Subcutaneous adipose tissue (tissue), 4 donors: ENCODE data around the gene TMEM95. TPM values are rescaled to one million over a fixed set of nuclear protein-coding genes. Genes with fewer than 3 reads are reported as not detected.

Source experiments
- total RNA-seq, 4 donors: library from RNA; depleted of rRNA; stranded (reverse); fragments of >200 nt; gene quantifications; one replicate each; pipeline ENCODE4 v1.1.0, GENCODE V29; 2016
- TF ChIP-seq, protein P1 (sequence below): fragments of 450-650 bp; IDR thresholded peaks from one replicate; pipeline ENCODE4 v1.5.1; 2016; ENCODE audit warnings: low read depth, mild to moderate bottlenecking, control low read depth, antibody characterized with exemption, moderate library complexity

TMEM95 gene
- total RNA-seq, 4 donors from 2014 or later, result not detected

DNA sequence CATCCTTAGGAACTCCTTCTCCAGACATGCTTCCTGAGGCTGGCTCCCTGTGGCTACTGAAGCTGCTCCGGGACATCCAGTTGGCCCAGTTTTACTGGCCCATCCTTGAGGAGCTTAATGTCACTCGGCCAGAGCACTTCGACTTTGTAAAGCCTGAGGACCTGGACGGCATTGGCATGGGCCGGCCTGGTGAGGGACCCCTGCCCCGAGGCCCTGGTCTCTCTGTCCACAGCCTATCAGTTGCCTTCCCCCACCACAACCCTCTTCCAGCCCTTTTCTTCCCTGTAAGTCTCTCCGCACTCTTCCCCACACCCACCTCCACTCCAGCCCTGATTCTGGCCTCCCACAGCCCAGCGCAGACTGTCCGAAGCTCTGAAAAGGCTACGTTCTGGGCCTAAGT, 27.9 kb downstream of the TMEM95 start:
- TF ChIP-seq, protein P1, sequence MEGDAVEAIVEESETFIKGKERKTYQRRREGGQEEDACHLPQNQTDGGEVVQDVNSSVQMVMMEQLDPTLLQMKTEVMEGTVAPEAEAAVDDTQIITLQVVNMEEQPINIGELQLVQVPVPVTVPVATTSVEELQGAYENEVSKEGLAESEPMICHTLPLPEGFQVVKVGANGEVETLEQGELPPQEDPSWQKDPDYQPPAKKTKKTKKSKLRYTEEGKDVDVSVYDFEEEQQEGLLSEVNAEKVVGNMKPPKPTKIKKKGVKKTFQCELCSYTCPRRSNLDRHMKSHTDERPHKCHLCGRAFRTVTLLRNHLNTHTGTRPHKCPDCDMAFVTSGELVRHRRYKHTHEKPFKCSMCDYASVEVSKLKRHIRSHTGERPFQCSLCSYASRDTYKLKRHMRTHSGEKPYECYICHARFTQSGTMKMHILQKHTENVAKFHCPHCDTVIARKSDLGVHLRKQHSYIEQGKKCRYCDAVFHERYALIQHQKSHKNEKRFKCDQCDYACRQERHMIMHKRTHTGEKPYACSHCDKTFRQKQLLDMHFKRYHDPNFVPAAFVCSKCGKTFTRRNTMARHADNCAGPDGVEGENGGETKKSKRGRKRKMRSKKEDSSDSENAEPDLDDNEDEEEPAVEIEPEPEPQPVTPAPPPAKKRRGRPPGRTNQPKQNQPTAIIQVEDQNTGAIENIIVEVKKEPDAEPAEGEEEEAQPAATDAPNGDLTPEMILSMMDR, result no peak

DNA sequence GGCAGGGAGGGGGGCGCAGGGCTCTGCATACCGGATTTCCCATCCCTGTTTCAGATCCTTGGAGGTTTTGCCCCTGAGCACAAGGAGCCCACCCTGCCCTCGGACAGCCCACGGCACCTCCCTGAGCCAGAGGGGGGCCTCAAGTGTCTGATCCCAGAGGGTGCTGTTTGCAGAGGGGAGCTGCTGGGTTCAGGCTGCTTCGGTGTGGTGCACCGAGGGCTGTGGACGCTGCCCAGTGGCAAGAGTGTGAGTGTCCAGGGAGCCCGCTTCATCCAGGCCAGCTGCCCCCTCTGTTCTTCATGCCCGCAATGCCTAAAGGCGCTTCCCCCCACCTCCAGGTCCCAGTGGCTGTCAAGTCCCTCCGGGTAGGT, 28.4 kb downstream of the TMEM95 start:
- TF ChIP-seq, protein P1, result no peak

DNA sequence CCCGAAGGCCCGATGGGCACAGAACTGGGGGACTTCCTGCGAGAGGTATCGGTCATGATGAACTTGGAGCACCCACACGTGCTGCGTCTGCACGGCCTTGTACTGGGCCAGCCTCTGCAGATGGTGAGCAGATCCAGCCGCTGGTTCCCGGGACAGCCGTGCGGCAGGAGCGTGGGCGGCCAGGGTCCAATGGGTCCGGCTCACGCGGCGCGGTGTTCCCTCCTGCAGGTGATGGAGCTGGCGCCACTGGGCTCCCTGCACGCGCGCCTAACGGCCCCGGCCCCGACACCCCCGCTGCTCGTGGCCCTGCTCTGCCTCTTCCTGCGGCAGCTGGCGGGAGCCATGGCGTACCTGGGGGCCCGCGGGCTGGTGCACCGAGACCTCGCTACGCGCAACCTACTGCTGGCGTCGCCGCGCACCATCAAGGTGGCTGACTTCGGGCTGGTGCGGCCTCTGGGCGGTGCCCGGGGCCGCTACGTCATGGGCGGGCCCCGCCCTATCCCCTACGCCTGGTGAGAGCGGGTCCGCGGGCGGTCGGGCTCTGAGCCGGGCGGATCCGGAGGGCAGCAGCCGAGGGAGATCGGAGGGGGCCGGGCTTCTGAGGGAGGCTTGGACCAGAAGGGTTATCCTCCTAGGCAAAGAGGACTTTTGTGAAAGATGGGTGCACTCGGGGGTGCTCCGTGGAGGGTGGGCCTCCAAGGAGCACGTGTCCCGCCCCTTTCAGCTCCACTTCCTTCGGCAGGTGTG, 29.0 kb downstream of the TMEM95 start:
- TF ChIP-seq, protein P1, result no peak

DNA sequence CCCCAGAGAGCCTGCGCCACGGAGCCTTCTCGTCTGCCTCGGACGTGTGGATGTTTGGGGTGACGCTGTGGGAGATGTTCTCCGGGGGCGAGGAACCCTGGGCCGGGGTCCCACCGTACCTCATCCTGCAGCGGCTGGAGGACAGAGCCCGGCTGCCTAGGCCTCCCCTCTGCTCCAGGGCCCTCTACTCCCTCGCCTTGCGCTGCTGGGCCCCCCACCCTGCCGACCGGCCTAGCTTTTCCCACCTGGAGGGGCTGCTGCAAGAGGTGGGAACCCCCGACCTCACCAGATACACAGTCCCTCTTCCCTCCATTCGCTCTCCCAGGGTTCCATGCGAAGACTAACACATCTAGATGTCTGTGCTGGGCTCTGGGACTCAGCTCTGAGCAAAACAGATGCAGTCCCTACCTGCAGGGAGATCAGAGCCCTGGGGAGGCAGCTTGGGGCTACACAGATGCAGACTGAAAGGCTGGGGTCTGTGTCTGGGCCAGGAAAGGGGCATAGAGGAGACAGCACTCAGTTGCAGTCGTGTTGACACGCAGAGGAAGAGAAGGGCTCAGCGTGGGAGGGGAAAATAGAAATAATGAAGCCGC, 29.6 kb downstream of the TMEM95 start:
- TF ChIP-seq, protein P1, result no peak

DNA sequence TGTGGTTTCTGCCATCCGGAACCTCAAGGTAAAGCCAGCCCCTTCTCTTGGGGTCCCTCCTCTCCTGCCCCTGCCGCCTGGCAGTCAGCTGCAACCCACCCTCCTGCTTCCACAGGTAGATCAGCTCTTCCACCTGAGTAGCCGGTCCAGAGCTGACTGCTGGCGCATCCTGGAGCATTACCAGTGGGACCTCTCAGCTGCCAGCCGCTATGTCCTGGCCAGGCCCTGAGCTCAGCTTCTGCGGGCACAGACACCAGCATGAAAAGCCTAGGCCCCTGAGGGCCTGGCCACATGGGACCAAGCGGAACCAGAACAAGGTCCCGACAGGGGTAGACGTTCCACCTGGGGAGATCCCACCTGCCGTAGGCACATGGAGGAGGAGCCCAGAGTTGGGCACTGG, 33.9 kb downstream of the TMEM95 start:
- TF ChIP-seq, protein P1, result no peak

DNA sequence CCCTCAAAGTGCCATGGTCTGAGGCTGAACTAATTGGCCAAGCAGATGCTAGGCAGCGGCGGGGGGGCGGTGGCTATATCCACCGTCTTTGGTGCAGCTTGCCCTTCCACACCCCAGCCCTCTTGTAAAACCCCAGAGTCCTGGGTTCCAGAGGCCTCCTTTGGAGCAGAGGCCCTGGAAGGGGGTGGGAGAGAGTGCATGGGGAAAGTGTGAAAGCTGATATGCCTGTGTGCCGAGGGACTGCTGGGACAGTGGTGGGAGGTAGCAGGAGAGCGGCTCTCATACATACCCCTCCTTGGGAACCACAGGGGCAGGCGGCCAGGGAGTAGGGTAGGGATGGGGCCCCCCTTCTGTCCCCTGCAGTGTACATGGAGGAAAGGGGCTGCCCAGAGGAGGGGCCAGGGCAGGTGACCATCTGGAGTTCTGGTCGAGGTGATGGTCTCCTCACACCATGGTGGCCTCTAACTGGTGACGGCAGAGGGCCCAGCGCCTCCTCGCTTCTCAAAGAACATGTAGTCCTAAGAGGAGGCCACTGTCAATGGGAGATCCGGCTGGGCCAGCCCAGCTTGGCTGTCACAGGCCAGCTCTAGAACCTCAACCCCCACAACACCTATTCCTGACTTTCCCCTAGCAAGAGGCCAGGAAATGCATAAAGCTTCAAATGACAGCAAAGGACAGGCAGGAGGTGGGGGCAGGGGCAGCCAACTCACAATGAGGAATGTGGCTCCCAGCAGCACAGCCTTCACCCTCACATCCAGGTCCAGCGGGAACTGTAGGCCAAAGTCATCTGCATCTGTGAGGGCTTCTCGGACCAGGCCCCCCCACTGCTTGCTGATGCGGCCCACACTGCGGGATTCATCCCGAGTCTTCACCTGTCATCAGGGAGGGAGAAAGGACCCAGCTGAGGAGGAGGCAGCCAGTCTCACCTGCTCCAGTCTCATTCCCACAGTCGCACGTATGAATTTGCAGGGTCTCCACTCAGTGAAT, 35.3 kb downstream of the TMEM95 start:
- TF ChIP-seq, protein P1, result no peak

DNA sequence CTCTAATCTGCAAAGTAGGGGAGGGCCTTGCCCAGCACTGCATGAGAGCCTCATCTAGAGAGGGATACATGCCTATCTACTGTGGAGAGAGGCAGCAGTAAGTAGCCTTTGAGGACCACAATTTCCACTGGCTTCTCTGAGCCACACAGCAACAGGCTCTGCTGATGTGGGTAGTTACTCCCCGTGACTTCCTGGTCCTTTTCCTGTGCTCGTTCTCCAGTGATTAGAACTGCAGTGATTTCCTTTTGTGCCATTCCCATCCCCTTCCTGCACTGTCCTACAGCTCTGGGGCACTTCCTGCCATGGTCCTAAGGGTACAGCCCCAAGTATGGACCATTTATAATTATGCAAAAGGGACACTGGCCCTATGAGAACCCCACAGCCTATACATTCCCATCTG, 36.4 kb downstream of the TMEM95 start:
- TF ChIP-seq, protein P1, result no peak
